GM23248 (cell line): ENCODE results near the gene ATP13A4. TPM values are rescaled to one million over a fixed set of nuclear protein-coding genes. Genes with fewer than 3 reads are reported as not detected.

Experiments
- DNase-seq: peaks from one replicate; pipeline ENCODE4 v3.0.0-alpha.2; 2015
- H2AFZ ChIP-seq: fragments of 200-600 bp; sonication (generic); 2 replicates; pipeline ENCODE4 v1.6.1; 2016; ENCODE audit warnings: antibody characterized with exemption
- H3F3A ChIP-seq: fragments of 200-600 bp; sonication (generic); 2 replicates; pipeline ENCODE4 v1.6.1; 2016; ENCODE audit warnings: mild to moderate bottlenecking, antibody characterized with exemption, mixed run types; ENCODE audit not compliant: insufficient read depth
- H3K27ac ChIP-seq: fragments of 200-600 bp; sonication (generic); 2 replicates; pipeline ENCODE4 v1.5.1; 2016; ENCODE audit warnings: mild to moderate bottlenecking
- H3K27me3 ChIP-seq: fragments of 200-600 bp; sonication (generic); replicated peaks from 2 replicates; pipeline ENCODE4 v1.6.1; 2016; ENCODE audit warnings: mild to moderate bottlenecking; ENCODE audit not compliant: insufficient read depth
- H3K36me3 ChIP-seq: fragments of 200-600 bp; sonication (generic); 2 replicates; pipeline ENCODE4 v1.6.1; 2016; ENCODE audit warnings: low read depth, mild to moderate bottlenecking
- H3K4me1 ChIP-seq: fragments of 200-600 bp; sonication (generic); 2 replicates; pipeline ENCODE4 v1.6.1; 2016; ENCODE audit warnings: mild to moderate bottlenecking; ENCODE audit not compliant: insufficient read depth
- H3K4me2 ChIP-seq: fragments of 200-600 bp; sonication (generic); one replicate; pipeline ENCODE4 v1.6.1; 2016; ENCODE audit warnings: mild to moderate bottlenecking; ENCODE audit not compliant: unreplicated experiment
- H3K4me3 ChIP-seq: fragments of 200-600 bp; sonication (generic); 2 replicates; pipeline ENCODE4 v1.5.1; 2016; ENCODE audit warnings: mild to moderate bottlenecking
- H3K79me2 ChIP-seq: fragments of 200-600 bp; sonication (generic); 2 replicates; pipeline ENCODE4 v1.6.1; 2016; ENCODE audit warnings: mild to moderate bottlenecking; ENCODE audit not compliant: insufficient read depth
- H3K9ac ChIP-seq: fragments of 200-600 bp; sonication (generic); 2 replicates; pipeline ENCODE4 v1.6.1; 2016; ENCODE audit warnings: mild to moderate bottlenecking
- H3K9me2 ChIP-seq: fragments of 200-600 bp; sonication (generic); 2 replicates; pipeline ENCODE4 v1.6.1; 2016; ENCODE audit warnings: mixed run types, mild to moderate bottlenecking, moderate library complexity; ENCODE audit not compliant: insufficient read depth
- H3K9me3 ChIP-seq: fragments of 200-600 bp; sonication (generic); one replicate; pipeline ENCODE4 v1.6.1; 2017; ENCODE audit warnings: low read depth
- H4K20me1 ChIP-seq: fragments of 200-600 bp; sonication (generic); 2 replicates; pipeline ENCODE4 v1.6.0; 2016; ENCODE audit not compliant: insufficient read depth
- EZH2 ChIP-seq: fragments of 200-600 bp; sonication (generic); IDR thresholded peaks from 2 replicates; pipeline ENCODE4 v1.6.1; 2018; ENCODE audit warnings: antibody characterized with exemption, mild to moderate bottlenecking; ENCODE audit not compliant: insufficient read depth, poor library complexity, severe bottlenecking
- EZH2phosphoT487 ChIP-seq: fragments of 200-600 bp; sonication (generic); IDR thresholded peaks from 2 replicates; pipeline ENCODE4 v1.6.1; 2018; ENCODE audit warnings: antibody characterized with exemption, moderate library complexity, mild to moderate bottlenecking, low read depth; ENCODE audit not compliant: insufficient read depth
- WGBS, 2 experiments: methylation state at CpG; one replicate each; pipeline ENCODE4 v1.1.6; 2015 to 2017; ENCODE audit warnings: low lambda C conversion rate in 2 of 2, low coverage in 1 of 2; ENCODE audit errors: missing lambda C conversion rate in 2 of 2; 5-methylcytosine and 5-hydroxymethylcytosine counted together
- in situ Hi-C: fragments of 300-500 bp; cut with MboI; formaldehyde crosslinking; loops from 2 replicates; pipeline ENCODE4 v1.15.0; 2020
- polyA plus RNA-seq: library from polyadenylated mRNA; unstranded; fragments of >200 nt; fragmentation: Nextera tagmentation; extraction: Ambion mirVana; gene quantifications from 2 replicates; pipeline ENCODE4 v1.2.1, GENCODE V29; 2016
- total RNA-seq: library from RNA; depleted of rRNA; stranded (reverse); fragments of >200 nt; shearing (Covaris generic); gene quantifications from 2 replicates; pipeline ENCODE4 v1.2.3, GENCODE V29; 2014

Gene ATP13A4
- total and polyA plus RNA-seq, 2 experiments from 2014 or later = not detected

- no peaks in the 10 kb centered on the region for H3K9me3 ChIP-seq
- no peak overlapping the region for H3K4me3 ChIP-seq
- H4K20me1 ChIP-seq = no peaks in the 10 kb centered on the region
- peak; percentile 18 for DNase-seq
- no peaks in the 10 kb centered on the region for H3F3A ChIP-seq
- H3K4me2 ChIP-seq = no peak overlapping the region
- no peak overlapping the region for H3K9ac ChIP-seq
- H2AFZ ChIP-seq = no peak overlapping the region
- H3K27ac ChIP-seq = no peak overlapping the region
- H3K79me2 ChIP-seq = no peaks in the 10 kb centered on the region
- no peaks in the 10 kb centered on the region for H3K9me2 ChIP-seq
- TF ChIP-seq EZH2 = no peak
- no peak for TF ChIP-seq EZH2phosphoT487
- H3K27me3 ChIP-seq = no peaks in the 10 kb centered on the region
- H3K4me1 ChIP-seq = no peaks in the 10 kb centered on the region
- H3K36me3 ChIP-seq = no peaks in the 10 kb centered on the region
- in situ Hi-C loops = loop anchor here (25.0 kb wide), 1 partner anchor 640 kb away; no protein-coding TSS in a partner anchor
These were observed 102.4 kb downstream of the ATP13A4 start for GRCh38 chr3:193452338-193452737.

GRCh38 chr3:193451902-193452301 is 102.8 kb downstream of the ATP13A4 start:
- Histone ChIP-seq H3K36me3 (no peaks in the 10 kb centered on the region), H3K9me3 (no peaks in the 10 kb centered on the region), H3F3A (no peaks in the 10 kb centered on the region), H3K9me2 (no peaks in the 10 kb centered on the region), H3K27me3 (no peaks in the 10 kb centered on the region), H2AFZ (no peak overlapping the region), H3K27ac (no peak overlapping the region), H3K4me3 (no peak overlapping the region), H4K20me1 (no peaks in the 10 kb centered on the region), H3K9ac (no peak overlapping the region), H3K79me2 (no peaks in the 10 kb centered on the region), H3K4me2 (no peak overlapping the region), H3K4me1 (no peaks in the 10 kb centered on the region)
- TF ChIP-seq EZH2phosphoT487 = no peak
- no peak for TF ChIP-seq EZH2
- 62 to 64% methylated on average over 4 of the region's 4 CpGs for WGBS, 2 experiments
- DNase-seq = no peak
- in situ Hi-C loops = loop anchor here (25.0 kb wide), 1 partner anchor 640 kb away; no protein-coding TSS in a partner anchor

DNA sequence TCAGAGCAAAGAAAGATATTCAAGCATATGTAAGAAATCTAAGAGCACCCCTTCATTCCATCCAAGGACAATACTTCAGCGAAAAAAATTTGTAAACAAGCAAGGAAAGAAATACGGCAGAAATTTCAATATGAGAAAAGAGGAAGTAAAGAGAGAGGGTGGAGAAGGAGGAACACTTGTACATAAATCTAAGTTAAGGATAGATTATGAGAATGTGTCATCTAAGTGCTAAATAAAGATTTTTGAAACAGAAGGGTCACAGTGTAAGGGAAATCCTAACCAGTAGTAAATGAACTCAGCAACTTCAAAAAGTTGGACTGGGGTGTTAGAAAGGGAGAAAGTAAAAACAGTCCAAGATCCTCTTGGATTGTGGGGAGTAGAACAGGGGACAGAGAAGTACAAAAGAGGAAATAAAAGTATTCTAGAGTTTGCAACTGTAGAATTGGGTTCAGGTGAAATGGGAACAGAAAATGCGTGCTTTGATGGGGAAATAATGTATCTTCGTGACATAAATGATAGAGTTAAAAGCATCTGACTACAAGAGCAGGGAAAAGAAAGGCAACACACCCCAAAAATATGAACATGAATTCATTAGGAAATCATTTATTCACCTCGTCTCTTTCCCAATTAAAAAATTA is 107.6 kb downstream of the ATP13A4 start:
- Histone ChIP-seq H3K4me3 (no peak overlapping the region), H3F3A (no peaks in the 10 kb centered on the region), H3K4me2 (no peak overlapping the region), H3K36me3 (no peaks in the 10 kb centered on the region), H3K27ac (no peak overlapping the region), H3K4me1 (no peaks in the 10 kb centered on the region), H2AFZ (no peak overlapping the region), H3K9me2 (no peaks in the 10 kb centered on the region), H3K9ac (no peak overlapping the region), H3K9me3 (no peaks in the 10 kb centered on the region), H3K79me2 (no peaks in the 10 kb centered on the region), H4K20me1 (no peaks in the 10 kb centered on the region), H3K27me3 (no peaks in the 10 kb centered on the region)
- TF ChIP-seq EZH2phosphoT487 (no peak), EZH2 (no peak)
- in situ Hi-C loops = no loop called here
- DNase-seq = no peak
- WGBS, 2 experiments = 41 to 51% methylated on average over 5 of the region's 5 CpGs

GRCh38 chr3:193439423-193439822 is 115.3 kb downstream of the ATP13A4 start:
- H3K4me3 ChIP-seq = no peak overlapping the region
- H4K20me1 ChIP-seq = no peaks in the 10 kb centered on the region
- no peaks in the 10 kb centered on the region for H3K9me3 ChIP-seq
- in situ Hi-C loops = no loop called here
- H3K27ac ChIP-seq = no peak overlapping the region
- TF ChIP-seq EZH2phosphoT487 (no peak), EZH2 (no peak)
- no peaks in the 10 kb centered on the region for H3K27me3 ChIP-seq
- no peaks in the 10 kb centered on the region for H3F3A ChIP-seq
- H3K4me2 ChIP-seq = no peak overlapping the region
- H3K9me2 ChIP-seq = no peaks in the 10 kb centered on the region
- no peaks in the 10 kb centered on the region for H3K36me3 ChIP-seq
- no peak for DNase-seq
- WGBS, 2 experiments = 9 to 13% methylated on average over 2 of the region's 2 CpGs
- H3K4me1 ChIP-seq = no peaks in the 10 kb centered on the region
- no peak overlapping the region for H2AFZ ChIP-seq
- no peak overlapping the region for H3K9ac ChIP-seq
- no peaks in the 10 kb centered on the region for H3K79me2 ChIP-seq

DNA sequence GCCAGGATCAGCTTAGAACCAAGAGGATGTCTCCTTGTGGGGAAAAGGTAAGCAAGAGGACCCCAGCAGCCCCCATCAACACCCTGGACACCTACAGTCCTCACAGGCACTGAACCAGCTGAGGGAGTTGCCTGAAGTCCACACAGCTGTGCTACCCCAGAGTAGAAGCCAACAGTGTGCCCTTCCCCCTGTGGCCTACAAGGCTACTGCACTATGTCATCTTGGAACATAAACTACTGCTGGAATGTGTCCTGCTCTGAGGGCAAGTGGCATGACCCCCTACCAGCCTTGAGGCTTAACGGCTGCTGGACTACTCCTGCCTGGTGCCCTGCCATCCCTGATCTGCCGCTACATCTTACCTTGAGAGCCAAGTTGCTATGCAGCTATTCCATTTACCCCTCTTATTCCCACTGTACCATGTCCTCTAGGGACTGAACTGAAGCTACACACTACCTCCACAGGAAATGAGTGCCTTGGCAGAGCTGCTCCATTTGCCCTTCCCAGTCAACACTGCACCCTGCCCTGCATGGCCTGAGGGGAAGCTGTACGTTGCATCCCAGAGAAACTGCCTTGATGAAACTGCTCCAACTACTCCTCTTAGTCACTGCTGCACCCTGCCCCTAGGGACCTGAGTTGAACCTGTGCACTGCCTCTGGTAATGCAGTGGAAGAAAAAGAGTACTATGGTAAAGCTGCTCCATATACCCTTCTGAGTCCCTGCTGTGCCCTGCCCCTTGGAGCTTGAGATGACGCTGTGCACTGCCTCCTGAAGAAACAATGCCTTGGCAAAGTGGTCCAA is 135.9 kb downstream of the ATP13A4 start:
- H3K27me3 ChIP-seq = no peaks in the 10 kb centered on the region
- no peaks in the 10 kb centered on the region for H3K9me3 ChIP-seq
- no peaks in the 10 kb centered on the region for H3K36me3 ChIP-seq
- no peak overlapping the region for H2AFZ ChIP-seq
- no peak overlapping the region for H3K4me2 ChIP-seq
- H3F3A ChIP-seq = no peaks in the 10 kb centered on the region
- TF ChIP-seq EZH2phosphoT487 = no peak
- TF ChIP-seq EZH2 = no peak
- no peak overlapping the region for H3K4me3 ChIP-seq
- no peak for DNase-seq
- H3K9me2 ChIP-seq = no peaks in the 10 kb centered on the region
- H3K4me1 ChIP-seq = no peaks in the 10 kb centered on the region
- no peak overlapping the region for H3K27ac ChIP-seq
- H3K79me2 ChIP-seq = no peaks in the 10 kb centered on the region
- 41% methylated on average over 4 of the region's 4 CpGs for WGBS, 2 experiments
- in situ Hi-C loops = no loop called here
- no peak overlapping the region for H3K9ac ChIP-seq
- no peaks in the 10 kb centered on the region for H4K20me1 ChIP-seq
